Measurements from ENCODE around the gene EPM2A. TPM values are rescaled to one million over a fixed set of nuclear protein-coding genes. Genes with fewer than 3 reads are reported as not detected.
A peak's percentile ranks its signal among the peaks of the same experiment; 100 is the strongest.

The EPM2A gene
- total and polyA plus RNA-seq, 11 donors: 13.1 to 52.7 (median 39.8) TPM

- intact Hi-C loops (cut with DNase I): loop anchor here in 1 of 10 donors (10.0 kb wide), 1 partner anchor 234 kb away; no protein-coding TSS in a partner anchor
- no peak for TF ChIP-seq POLR2A (IDR thresholded peaks at IDR 0.05)
- no peak for TF ChIP-seq CTCF (IDR thresholded peaks at IDR 0.05)
- Histone ChIP-seq H3K27ac (no peak overlapping the region), H3K9me3 (no peaks in the 10 kb centered on the region), H3K4me1 (no peaks in the 10 kb centered on the region), H3K36me3 (no peaks in the 10 kb centered on the region), H3K27me3 (no peaks in the 10 kb centered on the region), H3K4me3 (no peak overlapping the region)
- DNase-seq: no peak
- no peak for ATAC-seq
- 84 to 86% (median 85%) methylated on average over 1 of the region's 1 CpG for WGBS, 4 donors
These were observed 126.5 kb downstream of the EPM2A start for GRCh38 chr6:145608850-145609249.

- Histone ChIP-seq H3K27me3 (no peaks in the 10 kb centered on the region), H3K4me1 (no peaks in the 10 kb centered on the region), H3K4me3 (no peak overlapping the region), H3K9me3 (peaks cover 0 to 3% (median 0%) of the 10 kb centered on the region in 12 donors), H3K27ac (no peak overlapping the region), H3K36me3 (no peaks in the 10 kb centered on the region)
- ATAC-seq: no peak
- 74 to 86% (median 79%) methylated on average over 1 of the region's 1 CpG for WGBS, 4 donors
- no peak for DNase-seq
- TF ChIP-seq CTCF (IDR thresholded peaks at IDR 0.05) (no peak), POLR2A (IDR thresholded peaks at IDR 0.05) (no peak)
- intact Hi-C loops (cut with DNase I): loop anchor here in 1 of 10 donors (10.0 kb wide), 1 partner anchor 229 kb away; no protein-coding TSS in a partner anchor
These were observed 131.3 kb downstream of the EPM2A start for GRCh38 chr6:145603991-145604390.

GRCh38 chr6:145603424-145603833 is 131.9 kb downstream of the EPM2A start:
- intact Hi-C loops (cut with DNase I): loop anchor here in 1 of 10 donors (10.0 kb wide), 1 partner anchor 229 kb away; no protein-coding TSS in a partner anchor
- Histone ChIP-seq H3K4me3 (no peak overlapping the region), H3K36me3 (no peaks in the 10 kb centered on the region), H3K27ac (no peak overlapping the region), H3K27me3 (no peaks in the 10 kb centered on the region), H3K9me3 (peaks cover 0 to 4% (median 0%) of the 10 kb centered on the region in 12 donors), H3K4me1 (no peaks in the 10 kb centered on the region)
- DNase-seq (no peak), ATAC-seq (no peak)
- TF ChIP-seq CTCF (IDR thresholded peaks at IDR 0.05) (no peak), POLR2A (IDR thresholded peaks at IDR 0.05) (no peak)

GRCh38 chr6:145602726-145603326 is 132.5 kb downstream of the EPM2A start:
- 74 to 90% (median 80%) methylated on average over 4 of the region's 4 CpGs for WGBS, 4 donors
- Histone ChIP-seq H3K27ac (no peak overlapping the region), H3K36me3 (no peaks in the 10 kb centered on the region), H3K4me3 (no peak overlapping the region), H3K4me1 (no peaks in the 10 kb centered on the region), H3K27me3 (no peaks in the 10 kb centered on the region), H3K9me3 (peaks cover 0 to 6% (median 0%) of the 10 kb centered on the region in 12 donors)
- TF ChIP-seq POLR2A (IDR thresholded peaks at IDR 0.05) (no peak), CTCF (IDR thresholded peaks at IDR 0.05) (no peak)
- peak in 2 of 5 donors; percentile 36 to 40 for DNase-seq
- ATAC-seq: peak in 2 of 4 donors; percentile 38 to 71
- intact Hi-C loops (cut with DNase I): loop anchor here in 1 of 10 donors (10.0 kb wide), 1 partner anchor 228 kb away; no protein-coding TSS in a partner anchor
